PC-9 (cell line): ENCODE results near the gene KIAA1328. TPM values are rescaled to one million over a fixed set of nuclear protein-coding genes. Genes with fewer than 3 reads are reported as not detected.

Experiments used
- BruUV-seq: library from RNA; stranded (reverse); fragments of 400-500 nt; replicated peaks from 2 replicates; lab custom pipeline; 2021; lab: Mats Ljungman, UMichigan
- CTCF ChIA-PET: fragments of 300-600 bp; sonication (Branson Sonifier 250); formaldehyde crosslinking; loops from one replicate; lab custom pipeline; 2022; ENCODE audit warnings: antibody characterized with exemption; lab: Charles Lee
- POLR2A ChIA-PET: fragments of 300-600 bp; sonication (Branson Sonifier 250); formaldehyde crosslinking; loops from one replicate; lab custom pipeline; 2022; ENCODE audit warnings: antibody characterized with exemption; ENCODE audit not compliant: unreplicated experiment; lab: Charles Lee
- DNase-seq, 2 experiments: peaks; one replicate each; pipeline versions ENCODE4 v3.0.0 to v3.0.0-alpha.2; 2015 to 2022; ENCODE audit warnings: mixed read lengths in 1 of 2
- H2AFZ ChIP-seq: fragments of 200-600 bp; sonication (generic); 2 replicates; pipeline ENCODE4 v1.8.1; 2017; ENCODE audit warnings: antibody characterized with exemption
- H3F3A ChIP-seq: fragments of 200-600 bp; sonication (generic); 2 replicates; pipeline ENCODE4 v1.8.1; 2017; ENCODE audit warnings: antibody characterized with exemption, mild to moderate bottlenecking, low read depth; ENCODE audit not compliant: insufficient read depth
- H3K27ac ChIP-seq: fragments of 200-600 bp; sonication (generic); 2 replicates; pipeline ENCODE4 v1.6.1; 2016; ENCODE audit warnings: mixed run types
- H3K27me3 ChIP-seq: fragments of 200-600 bp; sonication (generic); 2 replicates; pipeline ENCODE4 v1.6.1; 2016; ENCODE audit warnings: low read depth, mixed run types; ENCODE audit not compliant: insufficient read depth
- H3K36me3 ChIP-seq: fragments of 200-600 bp; sonication (generic); 2 replicates; pipeline ENCODE4 v1.6.1; 2016; ENCODE audit warnings: low read depth, mixed run types
- H3K4me1 ChIP-seq: fragments of 200-600 bp; sonication (generic); replicated peaks from 2 replicates; pipeline ENCODE4 v1.6.1; 2016; ENCODE audit warnings: mixed run types; ENCODE audit not compliant: insufficient read depth
- H3K4me2 ChIP-seq: fragments of 200-600 bp; sonication (generic); 2 replicates; pipeline ENCODE4 v1.6.1; 2017; ENCODE audit warnings: mixed run types
- H3K4me3 ChIP-seq: fragments of 200-600 bp; sonication (generic); 2 replicates; pipeline ENCODE4 v1.6.1; 2016; ENCODE audit warnings: mixed run types
- H3K79me2 ChIP-seq: fragments of 200-600 bp; sonication (generic); 2 replicates; pipeline ENCODE4 v1.6.1; 2017; ENCODE audit warnings: low read depth, mixed run types
- H3K9me2 ChIP-seq: fragments of 200-600 bp; sonication (generic); 2 replicates; pipeline ENCODE4 v1.8.1; 2017; ENCODE audit warnings: mild to moderate bottlenecking; ENCODE audit not compliant: insufficient read depth
- H3K9me3 ChIP-seq: fragments of 200-600 bp; sonication (generic); 2 replicates; pipeline ENCODE4 v1.8.1; 2016; ENCODE audit warnings: low read depth; ENCODE audit not compliant: insufficient read depth
- H4K20me1 ChIP-seq: fragments of 200-600 bp; sonication (generic); 2 replicates; pipeline ENCODE4 v1.8.1; 2017; ENCODE audit not compliant: insufficient read depth
- CTCF ChIP-seq: fragments of 200-600 bp; sonication (generic); conservative IDR thresholded peaks from 2 replicates; pipeline ENCODE4 v1.6.1; 2017; ENCODE audit warnings: mixed run types, antibody characterized with exemption, mild to moderate bottlenecking, moderate library complexity
- EZH2 ChIP-seq: fragments of 200-600 bp; sonication (generic); IDR thresholded peaks from 2 replicates; pipeline ENCODE4 v1.8.0; 2017; ENCODE audit warnings: antibody characterized with exemption, low read depth
- intact Hi-C: fragments of 100-400 bp; cut with micrococcal nuclease; formaldehyde crosslinking; loops from one replicate; pipeline ENCODE4 v1.10.0; 2022; ENCODE audit not compliant: unreplicated experiment
- total RNA-seq: library from RNA; stranded (reverse); gene quantifications from 2 replicates; pipeline ENCODE4 v1.2.3, GENCODE V29; 2021

The KIAA1328 gene
- total RNA-seq, 1 experiment from 2014 or later: 6.5 TPM

DNA sequence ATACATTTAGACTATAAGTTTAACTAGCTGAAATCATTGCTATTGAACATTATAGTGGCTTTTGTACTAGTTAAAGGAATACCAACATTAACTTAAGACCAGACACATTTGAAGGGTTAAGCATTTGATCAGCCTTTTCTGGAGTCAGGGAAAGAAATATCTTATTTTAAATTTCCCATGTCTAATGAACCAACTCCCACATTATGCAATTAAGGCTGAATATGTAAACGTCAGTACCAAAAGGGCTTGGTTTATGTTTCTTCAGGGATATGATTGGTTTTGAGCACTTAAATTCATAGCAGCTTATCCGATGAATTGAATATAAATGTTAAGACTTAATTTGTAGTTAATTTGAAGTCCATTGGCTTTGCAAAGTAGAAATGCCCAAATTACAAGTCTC, 344.5 kb downstream of the KIAA1328 start:
- TF ChIP-seq EZH2 (no peak), CTCF (no peak)
- no peak overlapping the region for H3K4me2 ChIP-seq
- no peak for DNase-seq
- H4K20me1 ChIP-seq: no peaks in the 10 kb centered on the region
- no peaks in the 10 kb centered on the region for H3K9me2 ChIP-seq
- H3K27me3 ChIP-seq: no peaks in the 10 kb centered on the region
- ChIA-PET POLR2A (no interaction called here), CTCF (no interaction called here)
- no peaks in the 10 kb centered on the region for H3K79me2 ChIP-seq
- no peaks in the 10 kb centered on the region for H3K9me3 ChIP-seq
- intact Hi-C loops: no loop called here
- no peak overlapping the region for H3K4me3 ChIP-seq
- no peaks in the 10 kb centered on the region for H3F3A ChIP-seq
- no peak overlapping the region for H3K27ac ChIP-seq
- no peaks in the 10 kb centered on the region for H3K36me3 ChIP-seq
- H3K4me1 ChIP-seq: peaks cover 15% of the 10 kb centered on the region
- BruUV-seq: no TSS peak
- H2AFZ ChIP-seq: no peak overlapping the region

GRCh38 chr18:37175727-37176620, 347.0 kb downstream of the KIAA1328 start:
- Histone ChIP-seq H3K27ac (no peak overlapping the region), H2AFZ (no peak overlapping the region), H3K9me2 (no peaks in the 10 kb centered on the region), H3K4me1 (peaks cover 15% of the 10 kb centered on the region), H4K20me1 (no peaks in the 10 kb centered on the region), H3K79me2 (no peaks in the 10 kb centered on the region), H3K4me3 (no peak overlapping the region), H3K9me3 (no peaks in the 10 kb centered on the region), H3K4me2 (peak overlapping the region; percentile 2; the same call in 1 of the 2 replicates), H3F3A (no peaks in the 10 kb centered on the region), H3K36me3 (no peaks in the 10 kb centered on the region), H3K27me3 (no peaks in the 10 kb centered on the region)
- peak in 1 of 2 experiments; percentile 3 for DNase-seq
- intact Hi-C loops: no loop called here
- ChIA-PET POLR2A (no interaction called here), CTCF (no interaction called here)
- no TSS peak for BruUV-seq
- no peak for TF ChIP-seq EZH2

- BruUV-seq: no TSS peak
- H3K79me2 ChIP-seq: no peaks in the 10 kb centered on the region
These were observed 347.7 kb downstream of the KIAA1328 start for GRCh38 chr18:37176621-37176934.

More at GRCh38 chr18:37176621-37176934, 347.7 kb downstream of the KIAA1328 start:
- H3K9me3 ChIP-seq: no peaks in the 10 kb centered on the region
- H3K4me2 ChIP-seq: peak overlapping the region; percentile 2; the same call in 1 of the 2 replicates
- no peaks in the 10 kb centered on the region for H3F3A ChIP-seq
- peak; percentile 3 to 62 for DNase-seq
- H2AFZ ChIP-seq: no peak overlapping the region
- no peak overlapping the region for H3K27ac ChIP-seq
- H3K4me3 ChIP-seq: no peak overlapping the region
- no peaks in the 10 kb centered on the region for H4K20me1 ChIP-seq
- ChIA-PET POLR2A (no interaction called here), CTCF (no interaction called here)
- no peaks in the 10 kb centered on the region for H3K27me3 ChIP-seq
- H3K4me1 ChIP-seq: peaks cover 15% of the 10 kb centered on the region
- TF ChIP-seq EZH2 (no peak), CTCF (no peak)
- no peaks in the 10 kb centered on the region for H3K36me3 ChIP-seq
- no peaks in the 10 kb centered on the region for H3K9me2 ChIP-seq
- intact Hi-C loops: no loop called here
